ENCODE measurements around the gene PDGFB. TPM values are rescaled to one million over a fixed set of nuclear protein-coding genes. Genes with fewer than 3 reads are reported as not detected.

Gene PDGFB
- total and polyA plus RNA-seq, 8 donors: 2.7 to 12.1 (median 4.4) TPM

- Histone ChIP-seq H3K27me3 (no peaks in the 10 kb centered on the region), H3K4me3 (no peak overlapping the region), H3K36me3 (peaks cover 0 to 7% (median 0%) of the 10 kb centered on the region in 3 donors), H3K4me1 (no peaks in the 10 kb centered on the region), H3K27ac (no peak overlapping the region), H3K9me3 (no peaks in the 10 kb centered on the region)
- no peak for TF ChIP-seq CTCF (IDR thresholded peaks at IDR 0.05)
- no peak for FAIRE-seq
- intact Hi-C loops (cut with DNase I): no loop called here
- DNase-seq: peak in 1 of 6 donors; percentile 35
- WGBS, 2 donors: 89 to 96% methylated on average over 6 of the region's 6 CpGs
- no peak for ATAC-seq
These were observed 18.4 kb downstream of the PDGFB start for GRCh38 chr22:39226353-39226752.

- Histone ChIP-seq H3K9me3 (no peaks in the 10 kb centered on the region), H3K4me1 (no peaks in the 10 kb centered on the region), H3K27me3 (no peaks in the 10 kb centered on the region), H3K36me3 (peaks cover 0 to 7% (median 0%) of the 10 kb centered on the region in 3 donors), H3K4me3 (no peak overlapping the region), H3K27ac (no peak overlapping the region)
- no peak for TF ChIP-seq CTCF (IDR thresholded peaks at IDR 0.05)
- intact Hi-C loops (cut with DNase I): no loop called here
- FAIRE-seq (no peak), ATAC-seq (no peak), DNase-seq (peak in 1 of 6 donors; percentile 23)
- 96 to 98% methylated on average over 13 of the region's 13 CpGs for WGBS, 2 donors
These were observed 19.2 kb downstream of the PDGFB start for GRCh38 chr22:39225591-39225990.

- H3K36me3 ChIP-seq: peaks cover 0 to 7% (median 0%) of the 10 kb centered on the region in 3 donors
- no peak for ATAC-seq
These were observed 20.2 kb downstream of the PDGFB start for GRCh38 chr22:39224550-39224949.

GRCh38 chr22:39223091-39223710 is 21.6 kb downstream of the PDGFB start:
- DNase-seq: peak in 2 of 6 donors; percentile 17 to 39
- Histone ChIP-seq H3K27me3 (no peaks in the 10 kb centered on the region), H3K4me3 (no peak overlapping the region), H3K27ac (no peak overlapping the region), H3K9me3 (no peaks in the 10 kb centered on the region), H3K4me1 (no peaks in the 10 kb centered on the region), H3K36me3 (peaks cover 0 to 7% (median 0%) of the 10 kb centered on the region in 3 donors)
- no peak for ATAC-seq
- no peak for TF ChIP-seq CTCF (IDR thresholded peaks at IDR 0.05)
- FAIRE-seq: no peak
- intact Hi-C loops (cut with DNase I): no loop called here
- WGBS, 2 donors: 88 to 89% methylated on average over 20 of the region's 20 CpGs

More at GRCh38 chr22:39224550-39224949, 20.2 kb downstream of the PDGFB start:
- Histone ChIP-seq H3K9me3 (no peaks in the 10 kb centered on the region), H3K4me1 (no peaks in the 10 kb centered on the region), H3K27me3 (no peaks in the 10 kb centered on the region), H3K4me3 (no peak overlapping the region), H3K27ac (no peak overlapping the region)
- intact Hi-C loops (cut with DNase I): no loop called here
- TF ChIP-seq CTCF (IDR thresholded peaks at IDR 0.05): no peak
- DNase-seq (peak in 2 of 6 donors; percentile 7 to 26), FAIRE-seq (no peak)
- WGBS, 2 donors: 90 to 96% methylated on average over 7 of the region's 7 CpGs

- TF ChIP-seq CTCF (IDR thresholded peaks at IDR 0.05): no peak
- H3K9me3 ChIP-seq: no peaks in the 10 kb centered on the region
- no peaks in the 10 kb centered on the region for H3K4me1 ChIP-seq
- no peak for FAIRE-seq
- no peaks in the 10 kb centered on the region for H3K27me3 ChIP-seq
- peaks cover 0 to 7% (median 0%) of the 10 kb centered on the region in 3 donors for H3K36me3 ChIP-seq
- H3K4me3 ChIP-seq: no peak overlapping the region
- 93 to 94% methylated on average over 10 of the region's 10 CpGs for WGBS, 2 donors
- ATAC-seq: no peak
- intact Hi-C loops (cut with DNase I): no loop called here
- H3K27ac ChIP-seq: no peak overlapping the region
- DNase-seq: peak in 1 of 6 donors; percentile 8
These were observed 22.6 kb downstream of the PDGFB start for GRCh38 chr22:39221999-39222686.
